Left kidney (tissue), 2 donors: Measurements from ENCODE around the gene CACNA1E. TPM values are rescaled to one million over a fixed set of nuclear protein-coding genes. Genes with fewer than 3 reads are reported as not detected.

ENCODE experiments used
- DNase-seq: peaks from one replicate; pipeline ENCODE4 v3.0.0-alpha.2; 2013
- polyA plus RNA-seq: library from polyadenylated mRNA; unstranded; fragments of 120-200 nt; gene quantifications from one replicate; pipeline ENCODE4 v1.2.1, GENCODE V29; 2013; ENCODE audit not compliant: insufficient read length

CACNA1E gene
- polyA plus RNA-seq, 1 donor = 0.63 TPM

GRCh38 chr1:181587870-181588438, 104.6 kb downstream of the CACNA1E start:
- no peak for DNase-seq

- no peak for DNase-seq
Observed at GRCh38 chr1:181588631-181589030, 105.3 kb downstream of the CACNA1E start.

GRCh38 chr1:181592255-181592859, 109.0 kb downstream of the CACNA1E start:
- no peak for DNase-seq

GRCh38 chr1:181593042-181593441, 109.7 kb downstream of the CACNA1E start:
- DNase-seq = no peak

GRCh38 chr1:181594553-181594952, 111.2 kb downstream of the CACNA1E start:
- DNase-seq = no peak

- no peak for DNase-seq
Observed at GRCh38 chr1:181595234-181595633, 111.9 kb downstream of the CACNA1E start.

GRCh38 chr1:181601186-181601950, 118.1 kb downstream of the CACNA1E start:
- DNase-seq = no peak

GRCh38 chr1:181603735-181604410, 120.6 kb downstream of the CACNA1E start:
- DNase-seq = no peak

- DNase-seq = no peak
Observed at GRCh38 chr1:181604482-181605249, 121.3 kb downstream of the CACNA1E start.

- no peak for DNase-seq
Observed at GRCh38 chr1:181607524-181607923, 124.2 kb downstream of the CACNA1E start.

- DNase-seq = no peak
Observed at GRCh38 chr1:181608386-181608785, 125.1 kb downstream of the CACNA1E start.

GRCh38 chr1:181608948-181609347, 125.6 kb downstream of the CACNA1E start:
- DNase-seq = no peak

GRCh38 chr1:181612100-181612499, 128.8 kb downstream of the CACNA1E start:
- no peak for DNase-seq

- no peak for DNase-seq
Observed at GRCh38 chr1:181618559-181618958, 135.2 kb downstream of the CACNA1E start.

- DNase-seq = no peak
Observed at GRCh38 chr1:181620183-181620582, 136.9 kb downstream of the CACNA1E start.

- no peak for DNase-seq
Observed at GRCh38 chr1:181623850-181624249, 140.5 kb downstream of the CACNA1E start.

GRCh38 chr1:181626279-181626938, 143.1 kb downstream of the CACNA1E start:
- no peak for DNase-seq

- DNase-seq = no peak
Observed at GRCh38 chr1:181630398-181630797, 147.1 kb downstream of the CACNA1E start.

GRCh38 chr1:181630838-181631237, 147.5 kb downstream of the CACNA1E start:
- no peak for DNase-seq

GRCh38 chr1:181632492-181632891, 149.2 kb downstream of the CACNA1E start:
- DNase-seq = no peak

GRCh38 chr1:181632960-181633359, 149.6 kb downstream of the CACNA1E start:
- no peak for DNase-seq

GRCh38 chr1:181635110-181635509, 151.8 kb downstream of the CACNA1E start:
- no peak for DNase-seq
